Neural cell (in vitro differentiated cells): ENCODE data around the gene LRRK1.

Source experiments
- RAD21 ChIP-seq: fragments of 450-650 bp; conservative IDR thresholded peaks from 2 replicates; pipeline ENCODE4 v1.6.1; 2014; ENCODE audit warnings: antibody characterized with exemption, mild to moderate bottlenecking, moderate library complexity
- TF ChIP-seq, protein P1 (sequence below): fragments of 450-650 bp; IDR thresholded peaks from 2 replicates; pipeline ENCODE4 v1.5.1; 2014; ENCODE audit warnings: antibody characterized with exemption, mild to moderate bottlenecking, moderate library complexity; ENCODE audit not compliant: poor library complexity, severe bottlenecking

DNA sequence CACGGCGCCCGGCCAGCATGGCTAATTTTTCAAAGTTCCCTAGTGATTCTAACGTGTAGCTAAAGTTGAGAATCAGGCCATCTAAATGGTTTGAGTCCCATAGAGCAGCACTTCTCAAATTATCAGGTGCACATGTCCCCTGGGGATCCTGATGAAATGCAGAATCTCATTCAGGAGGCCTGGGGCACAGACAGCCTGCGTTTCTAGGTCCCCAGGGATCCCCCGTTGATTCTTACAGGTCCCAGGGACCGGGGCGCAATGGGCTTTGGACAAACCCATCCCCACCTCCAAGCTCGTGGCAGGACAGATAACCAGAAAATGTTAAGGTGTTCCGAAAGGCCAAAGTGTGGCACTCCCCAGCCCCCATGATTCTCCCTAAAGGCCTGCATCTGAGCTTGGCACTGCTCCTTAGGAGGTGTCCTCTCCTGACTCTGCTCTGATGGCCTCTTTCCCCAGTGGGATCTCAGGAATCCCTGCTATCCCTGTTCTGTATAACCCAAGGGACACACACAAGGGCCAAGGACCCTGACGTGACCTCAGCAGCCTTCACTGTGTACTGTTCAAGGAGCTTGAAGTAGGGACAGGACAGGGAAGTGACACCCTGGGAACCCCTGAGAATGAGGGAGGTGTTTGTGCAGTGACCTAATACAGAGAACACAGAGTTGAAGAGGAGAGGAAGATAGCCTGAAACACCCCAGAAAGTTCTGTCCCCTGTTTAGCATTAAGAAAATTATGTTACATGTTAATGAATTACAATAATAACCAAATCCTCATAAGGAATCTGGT is 8.0 kb downstream of the LRRK1 start:
- TF ChIP-seq, protein P1, sequence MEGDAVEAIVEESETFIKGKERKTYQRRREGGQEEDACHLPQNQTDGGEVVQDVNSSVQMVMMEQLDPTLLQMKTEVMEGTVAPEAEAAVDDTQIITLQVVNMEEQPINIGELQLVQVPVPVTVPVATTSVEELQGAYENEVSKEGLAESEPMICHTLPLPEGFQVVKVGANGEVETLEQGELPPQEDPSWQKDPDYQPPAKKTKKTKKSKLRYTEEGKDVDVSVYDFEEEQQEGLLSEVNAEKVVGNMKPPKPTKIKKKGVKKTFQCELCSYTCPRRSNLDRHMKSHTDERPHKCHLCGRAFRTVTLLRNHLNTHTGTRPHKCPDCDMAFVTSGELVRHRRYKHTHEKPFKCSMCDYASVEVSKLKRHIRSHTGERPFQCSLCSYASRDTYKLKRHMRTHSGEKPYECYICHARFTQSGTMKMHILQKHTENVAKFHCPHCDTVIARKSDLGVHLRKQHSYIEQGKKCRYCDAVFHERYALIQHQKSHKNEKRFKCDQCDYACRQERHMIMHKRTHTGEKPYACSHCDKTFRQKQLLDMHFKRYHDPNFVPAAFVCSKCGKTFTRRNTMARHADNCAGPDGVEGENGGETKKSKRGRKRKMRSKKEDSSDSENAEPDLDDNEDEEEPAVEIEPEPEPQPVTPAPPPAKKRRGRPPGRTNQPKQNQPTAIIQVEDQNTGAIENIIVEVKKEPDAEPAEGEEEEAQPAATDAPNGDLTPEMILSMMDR, result no peak
- no peak for TF ChIP-seq RAD21
